Stimulated activated CD8-positive, alpha-beta memory T cell treated with anti-CD3 and anti-CD28 coated beads, Interleukin-4, amount 100 ng/mL, for 48 hours (primary cell): Measurements from ENCODE around the gene R3HDM4.
"Not testable (repeated sequence)": the region's sequence is repeated elsewhere in the genome, so short reads cannot be mapped to it uniquely, and the experiment has no call there.

Source experiments
- DNase-seq: peaks from one replicate; pipeline ENCODE4 v3.0.0-alpha.2; 2020

The R3HDM4 gene

DNA sequence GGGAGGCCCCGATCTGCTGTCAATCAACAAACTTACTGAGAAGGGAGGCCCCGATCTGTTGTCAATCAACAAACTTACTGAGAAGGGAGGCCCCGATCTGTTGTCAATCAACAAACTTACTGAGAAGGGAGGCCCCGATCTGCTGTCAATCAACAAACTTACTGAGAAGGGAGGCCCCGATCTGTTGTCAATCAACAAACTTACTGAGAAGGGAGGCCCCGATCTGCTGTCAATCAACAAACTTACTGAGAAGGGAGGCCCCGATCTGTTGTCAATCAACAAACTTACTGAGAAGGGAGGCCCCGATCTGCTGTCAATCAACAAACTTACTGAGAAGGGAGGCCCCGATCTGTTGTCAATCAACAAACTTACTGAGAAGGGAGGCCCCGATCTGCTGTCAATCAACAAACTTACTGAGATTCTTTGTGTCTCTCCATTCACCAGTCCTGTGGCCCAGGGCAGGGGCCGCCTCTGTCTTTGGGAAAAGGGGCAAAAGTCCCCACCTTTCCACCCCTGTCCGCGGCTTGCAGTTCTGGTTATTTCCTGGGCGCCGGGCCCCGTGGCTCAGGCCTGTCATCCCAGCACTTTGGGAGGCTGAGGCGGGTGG is 59.3 kb downstream of the R3HDM4 start:
- DNase-seq: not testable (repeated sequence)

DNA sequence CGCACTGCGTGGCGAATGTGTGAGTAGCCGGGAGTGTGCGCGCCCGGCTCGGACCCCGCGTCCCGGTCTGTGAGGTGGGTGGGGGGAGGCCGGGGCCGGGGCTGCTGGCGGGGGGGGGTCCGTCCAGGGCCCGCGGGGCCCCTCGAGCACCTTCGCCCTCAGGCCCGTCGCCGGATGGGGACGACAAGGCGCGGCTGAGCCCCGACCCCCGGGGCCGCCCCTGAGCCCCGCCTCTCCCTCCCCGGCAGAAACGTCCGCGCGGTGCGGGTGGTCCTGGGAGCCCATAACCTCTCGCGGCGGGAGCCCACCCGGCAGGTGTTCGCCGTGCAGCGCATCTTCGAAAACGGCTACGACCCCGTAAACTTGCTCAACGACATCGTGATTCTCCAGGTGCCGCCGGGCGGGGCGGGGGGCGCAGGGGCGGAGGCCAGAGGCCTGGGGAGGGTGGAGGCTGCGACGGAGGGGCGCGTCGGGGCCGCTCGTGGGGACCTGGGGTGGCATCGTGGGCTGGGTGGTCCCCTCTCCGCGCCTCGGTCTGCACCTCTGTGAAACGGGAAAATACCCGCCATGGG is 59.9 kb downstream of the R3HDM4 start:
- no peak for DNase-seq

DNA sequence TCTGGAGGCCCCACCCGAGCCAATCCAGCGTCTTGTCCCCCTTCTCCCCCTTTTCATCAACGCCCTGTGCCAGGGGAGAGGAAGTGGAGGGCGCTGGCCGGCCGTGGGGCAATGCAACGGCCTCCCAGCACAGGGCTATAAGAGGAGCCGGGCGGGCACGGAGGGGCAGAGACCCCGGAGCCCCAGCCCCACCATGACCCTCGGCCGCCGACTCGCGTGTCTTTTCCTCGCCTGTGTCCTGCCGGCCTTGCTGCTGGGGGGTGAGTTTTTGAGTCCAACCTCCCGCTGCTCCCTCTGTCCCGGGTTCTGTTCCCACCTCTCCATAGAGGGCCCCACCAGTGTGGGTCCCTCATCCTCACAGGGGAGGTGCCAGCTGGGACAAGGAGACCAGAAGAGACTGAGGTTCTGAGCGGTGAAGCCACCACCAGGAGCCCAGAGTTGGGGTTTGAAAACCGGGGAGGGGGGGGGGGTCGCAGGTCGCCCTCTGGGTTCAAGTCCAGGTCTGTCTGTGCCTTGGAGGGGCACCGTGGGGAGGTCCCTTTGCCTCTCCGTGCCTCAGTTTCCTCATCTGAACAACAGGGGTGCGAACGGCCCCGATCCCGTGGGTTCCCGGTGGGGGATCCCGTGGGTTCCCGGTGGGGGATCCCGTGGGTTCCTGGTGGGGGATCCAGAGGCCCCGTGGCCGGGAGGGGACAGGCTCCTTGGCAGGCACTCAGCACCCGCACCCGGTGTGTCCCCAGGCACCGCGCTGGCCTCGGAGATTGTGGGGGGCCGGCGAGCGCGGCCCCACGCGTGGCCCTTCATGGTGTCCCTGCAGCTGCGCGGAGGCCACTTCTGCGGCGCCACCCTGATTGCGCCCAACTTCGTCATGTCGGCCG is 60.6 kb downstream of the R3HDM4 start, which contains the start of gene ELANE:
TSS of gene ELANE (plus strand) at position 168 of the 878 bp plus-strand sequence. CDS start at position 194, 26 bp downstream.
- no peak for DNase-seq

DNA sequence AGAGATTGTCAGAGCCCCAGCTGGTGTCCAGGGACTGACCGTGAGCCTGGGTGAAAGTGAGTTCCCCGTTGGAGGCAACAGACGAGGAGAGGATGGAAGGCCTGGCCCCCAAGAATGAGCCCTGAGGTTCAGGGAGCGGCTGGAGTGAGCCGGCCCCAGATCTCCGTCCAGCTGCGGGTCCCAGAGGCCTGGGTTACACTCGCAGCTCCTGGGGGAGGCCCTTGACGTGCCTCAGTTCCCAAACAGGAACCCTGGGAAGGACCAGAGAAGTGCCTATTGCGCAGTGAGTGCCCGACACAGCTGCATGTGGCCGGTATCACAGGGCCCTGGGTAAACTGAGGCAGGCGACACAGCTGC is 62.1 kb downstream of the R3HDM4 start:
- DNase-seq: no peak

DNA sequence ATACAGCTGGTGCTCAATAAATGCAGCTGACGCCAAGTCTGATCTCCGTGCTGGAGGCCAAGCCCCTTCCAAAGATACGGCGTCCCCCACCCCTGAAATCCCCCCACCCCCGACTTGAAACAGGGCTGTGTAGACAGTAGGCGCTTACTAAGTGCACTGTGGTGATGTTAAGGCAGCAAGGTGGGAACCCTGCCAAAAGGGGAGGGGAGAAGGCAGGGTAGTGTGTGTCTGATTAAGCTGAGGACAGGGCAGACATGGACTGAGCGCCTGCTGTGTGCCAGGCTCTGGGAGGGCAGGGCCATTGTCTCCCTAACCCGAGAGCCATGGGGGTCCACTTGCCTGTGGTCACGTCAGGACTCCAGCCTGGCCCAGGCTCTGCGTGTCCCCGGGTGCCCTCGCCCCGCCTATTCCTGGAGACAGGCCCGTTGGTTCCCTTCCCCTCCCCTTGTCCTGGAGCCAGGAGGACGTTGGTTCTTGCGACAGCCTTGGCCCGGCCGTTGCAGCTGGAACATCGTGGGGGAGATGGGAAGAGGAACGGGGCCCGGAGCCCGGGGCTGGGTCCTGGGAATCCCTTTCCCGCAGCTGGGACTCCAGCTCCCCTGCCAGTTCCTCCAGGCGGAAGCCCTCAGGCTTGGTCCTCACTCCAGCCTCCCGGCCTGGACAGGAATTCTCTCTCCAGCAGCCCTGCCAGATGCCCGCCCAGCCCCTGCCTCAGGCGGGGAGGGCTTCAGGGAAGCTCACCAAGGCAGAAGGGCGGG is 62.6 kb downstream of the R3HDM4 start:
- no peak for DNase-seq

DNA sequence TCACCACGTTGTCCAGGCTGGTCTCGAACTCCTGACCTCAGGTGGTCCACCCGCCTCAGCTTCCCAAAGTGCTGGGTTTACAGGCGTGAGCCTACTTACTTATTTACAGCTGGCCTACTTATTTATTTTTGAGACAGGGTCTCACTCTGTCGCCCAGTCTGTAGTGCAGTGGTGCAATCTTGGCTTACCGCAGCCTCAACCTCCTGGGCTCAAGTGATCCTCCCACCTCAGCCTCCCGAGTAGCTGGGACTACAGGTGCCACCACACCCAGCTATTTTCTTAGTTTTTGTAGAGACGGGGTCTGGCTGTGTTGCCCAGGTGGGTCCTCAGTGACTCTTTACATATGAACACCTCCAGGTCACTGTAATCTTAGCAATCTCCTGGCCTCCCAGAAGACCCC is 63.8 kb downstream of the R3HDM4 start:
- not testable (repeated sequence) for DNase-seq

DNA sequence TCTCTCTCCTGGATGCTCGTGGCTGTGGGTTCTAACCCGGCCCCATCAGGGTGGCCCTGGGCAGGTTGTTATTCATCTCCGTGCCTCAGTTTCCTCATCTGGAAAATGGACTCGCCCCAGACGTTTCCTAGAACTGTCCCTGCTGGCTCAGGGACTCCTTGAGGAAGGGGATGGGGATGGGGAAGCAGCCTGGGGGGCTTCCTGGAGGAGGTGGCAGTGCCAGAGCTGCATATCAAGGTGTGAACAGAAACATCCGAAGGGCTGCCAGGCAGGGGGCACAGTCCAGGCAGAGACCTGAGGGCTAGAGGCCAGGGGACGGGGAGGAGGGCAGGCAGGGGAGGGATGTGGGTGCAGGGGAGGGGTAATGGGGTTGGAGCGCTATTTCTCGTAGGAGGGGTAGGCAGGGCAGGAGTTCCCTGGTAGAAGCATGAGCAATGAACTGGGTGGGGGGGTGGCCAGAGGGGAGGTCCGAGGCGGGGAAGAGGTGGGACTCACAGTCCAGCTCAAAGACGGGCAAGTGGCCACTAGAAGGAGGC is 64.6 kb downstream of the R3HDM4 start:
- DNase-seq: no peak
